H1 (cell line): ENCODE data around the gene LRBA. TPM values are rescaled to one million over a fixed set of nuclear protein-coding genes. Genes with fewer than 3 reads are reported as not detected.

Source experiments
- CTCF ChIA-PET: fragments of 300-600 bp; sonication (Branson Sonifier 250); formaldehyde crosslinking; loops from one replicate; lab custom pipeline; 2021; ENCODE audit not compliant: partially characterized antibody; lab: Charles Lee
- POLR2A ChIA-PET: fragments of 300-600 bp; sonication (Branson Sonifier 250); formaldehyde crosslinking; loops from one replicate; lab custom pipeline; 2021; ENCODE audit warnings: inconsistent platforms; ENCODE audit not compliant: partially characterized antibody; lab: Charles Lee
- DNase-seq, 2 experiments: peaks; one replicate each; pipeline versions ENCODE4 v3.0.0 to v3.0.0-alpha.2; 2010 to 2022; ENCODE audit warnings: low spot score in 2 of 2, low read depth in 1 of 2, mixed read lengths in 1 of 2
- FAIRE-seq: peaks from 2 replicates; lab custom pipeline; 2011; peaks lifted over from hg19 to GRCh38; lab: Jason Lieb, UNC
- H2AFZ ChIP-seq: 2 replicates; pipeline ENCODE4 v1.8.1; 2012; ENCODE audit warnings: low read length, inconsistent platforms
- H2AK5ac ChIP-seq: 2 replicates; pipeline ENCODE4 v1.6.1; 2013; ENCODE audit warnings: low read depth, low read length
- H2BK120ac ChIP-seq: replicated peaks from 2 replicates; pipeline ENCODE3; 2013; ENCODE audit warnings: low read depth, low read length, inconsistent platforms
- H2BK12ac ChIP-seq: 2 replicates; pipeline ENCODE4 v1.6.1; 2013; ENCODE audit warnings: low read depth, low read length
- H2BK15ac ChIP-seq: 2 replicates; pipeline ENCODE4 v1.6.1; 2013; ENCODE audit warnings: low read length
- H2BK20ac ChIP-seq: 2 replicates; pipeline ENCODE4 v1.6.1; 2013; ENCODE audit warnings: low read length
- H2BK5ac ChIP-seq: 2 replicates; pipeline ENCODE4 v1.6.1; 2013; ENCODE audit warnings: low read depth, low read length
- H3K14ac ChIP-seq: 2 replicates; pipeline ENCODE4 v1.6.1; 2013; ENCODE audit warnings: inconsistent platforms; ENCODE audit not compliant: insufficient read length
- H3K18ac ChIP-seq: 2 replicates; pipeline ENCODE4 v1.6.1; 2013; ENCODE audit warnings: low read length; ENCODE audit errors: extremely low read depth
- H3K23ac ChIP-seq: 2 replicates; pipeline ENCODE4 v1.6.1; 2013; ENCODE audit warnings: inconsistent platforms; ENCODE audit not compliant: insufficient read length
- H3K23me2 ChIP-seq: 2 replicates; pipeline ENCODE4 v1.6.1; 2013; ENCODE audit warnings: low read depth, low read length
- H3K27ac ChIP-seq: 2 replicates; pipeline ENCODE4 v1.6.1; 2011; ENCODE audit warnings: low read depth, low read length, inconsistent platforms
- H3K27me3 ChIP-seq, 4 experiments: replicated peaks in 1 of 4; 1 replicate in 1 of 4; 2 replicates in 3 of 4; pipeline versions ENCODE4 v1.6.1 to v1.8.1; 2011 to 2013; ENCODE audit warnings: low read length in 3 of 4, mild to moderate bottlenecking in 3 of 4, inconsistent platforms in 2 of 4, mixed read lengths in 2 of 4, moderate library complexity in 1 of 4; ENCODE audit not compliant: control insufficient read depth in 3 of 4, insufficient read depth in 3 of 4; ENCODE audit errors: extremely low read depth in 1 of 4
- H3K36me3 ChIP-seq, 4 experiments: 2 replicates each; pipeline versions ENCODE4 v1.6.1 to v1.8.1; 2011 to 2013; ENCODE audit warnings: mild to moderate bottlenecking in 4 of 4, low read length in 3 of 4, moderate library complexity in 2 of 4, control low read depth in 1 of 4, inconsistent platforms in 1 of 4; ENCODE audit not compliant: insufficient read depth in 4 of 4, control insufficient read depth in 2 of 4
- H3K4ac ChIP-seq: replicated peaks from 2 replicates; pipeline ENCODE3; 2013; ENCODE audit warnings: low read length, low read depth, mixed read lengths, inconsistent platforms; ENCODE audit not compliant: insufficient read length
- H3K4me1 ChIP-seq, 4 experiments: replicated peaks in 1 of 4; 1 replicate in 1 of 4; 2 replicates in 3 of 4; pipeline versions ENCODE4 v1.6.1 to v1.8.1; 2011 to 2013; ENCODE audit warnings: low read length in 3 of 4, inconsistent platforms in 2 of 4, mixed read lengths in 1 of 4; ENCODE audit not compliant: insufficient read depth in 4 of 4, control insufficient read depth in 3 of 4
- H3K4me2 ChIP-seq, 2 experiments: 2 replicates each; pipeline versions ENCODE4 v1.6.1 to v1.8.1; 2011 to 2013; ENCODE audit warnings: low read depth in 2 of 2, low read length in 2 of 2, control low read depth in 1 of 2, inconsistent platforms in 1 of 2, mild to moderate bottlenecking in 1 of 2; ENCODE audit not compliant: insufficient read depth in 1 of 2
- H3K4me3 ChIP-seq, 4 experiments: fragments of 200-600, 300-600 bp in 1 of 4; sonication (generic), shearing (Covaris generic), sonication (Bioruptor Twin) in 1 of 4; 2 replicates each; pipeline versions ENCODE4 v1.5.1 to v1.8.1; 2011 to 2016; ENCODE audit warnings: low read length in 4 of 4, low read depth in 3 of 4, control low read depth in 2 of 4, inconsistent platforms in 2 of 4, mild to moderate bottlenecking in 2 of 4, mixed read lengths in 1 of 4, moderate library complexity in 1 of 4; ENCODE audit not compliant: insufficient read depth in 2 of 4; ENCODE audit errors: extremely low read depth in 1 of 4
- H3K56ac ChIP-seq: replicated peaks from 2 replicates; pipeline ENCODE3; 2013; ENCODE audit warnings: low read depth, mild to moderate bottlenecking, mixed read lengths, low read length, inconsistent platforms; ENCODE audit not compliant: insufficient read length
- H3K79me1 ChIP-seq: 2 replicates; pipeline ENCODE4 v1.6.1; 2013; ENCODE audit warnings: low read depth, low read length, control low read depth
- H3K79me2 ChIP-seq, 2 experiments: 2 replicates each; pipeline versions ENCODE4 v1.6.1 to v1.8.1; 2012 to 2013; ENCODE audit warnings: low read length in 2 of 2, mild to moderate bottlenecking in 2 of 2, inconsistent platforms in 1 of 2; ENCODE audit not compliant: insufficient read depth in 2 of 2, control insufficient read depth in 1 of 2
- H3K9ac ChIP-seq, 4 experiments: replicated peaks in 1 of 4; 1 replicate in 1 of 4; 2 replicates in 3 of 4; pipeline versions ENCODE4 v1.6.1 to v1.8.1; 2011 to 2013; ENCODE audit warnings: low read depth in 3 of 4, low read length in 3 of 4, control low read depth in 2 of 4, mild to moderate bottlenecking in 2 of 4, moderate library complexity in 2 of 4, inconsistent platforms in 1 of 4; ENCODE audit errors: extremely low read depth in 1 of 4
- H3K9me3 ChIP-seq, 2 experiments: 2 replicates each; pipeline versions ENCODE4 v1.6.1 to v1.8.1; 2012 to 2013; ENCODE audit warnings: mild to moderate bottlenecking in 2 of 2, moderate library complexity in 2 of 2, control low read depth in 1 of 2, inconsistent platforms in 1 of 2, low read depth in 1 of 2, low read length in 1 of 2, mixed read lengths in 1 of 2; ENCODE audit not compliant: insufficient read depth in 2 of 2
- H4K20me1 ChIP-seq, 2 experiments: replicated peaks in 1 of 2; 2 replicates each; pipeline versions ENCODE3 to v1.8.1; 2011 to 2013; ENCODE audit warnings: inconsistent platforms in 2 of 2, low read length in 2 of 2, mild to moderate bottlenecking in 1 of 2; ENCODE audit not compliant: insufficient read depth in 2 of 2, control insufficient read depth in 1 of 2
- H4K5ac ChIP-seq: 2 replicates; pipeline ENCODE4 v1.6.1; 2013; ENCODE audit warnings: low read length, low read depth, mixed read lengths, inconsistent platforms; ENCODE audit not compliant: insufficient read length
- H4K8ac ChIP-seq: 2 replicates; pipeline ENCODE4 v1.8.0; 2013; ENCODE audit warnings: mild to moderate bottlenecking, moderate library complexity, low read length, inconsistent platforms; ENCODE audit not compliant: insufficient read depth; ENCODE audit errors: extremely low read depth
- H4K91ac ChIP-seq: replicated peaks from 2 replicates; pipeline ENCODE3; 2013; ENCODE audit warnings: low read length, mixed read lengths, inconsistent platforms; ENCODE audit not compliant: insufficient read length
- BRCA1 ChIP-seq: IDR thresholded peaks from 2 replicates; pipeline ENCODE4 v1.6.1; 2012; ENCODE audit warnings: low read depth, low read length, improper control_type of control experiment
- GTF2F1 ChIP-seq: IDR thresholded peaks from 2 replicates; pipeline ENCODE4 v1.6.1; 2012; ENCODE audit warnings: low read depth, low read length, improper control_type of control experiment, borderline replicate concordance
- HDAC6 ChIP-seq: IDR thresholded peaks from one replicate; pipeline ENCODE4 v1.7.1; 2012; ENCODE audit warnings: low read depth, mild to moderate bottlenecking, inconsistent platforms, low read length, moderate library complexity
- JUN ChIP-seq: IDR thresholded peaks from 2 replicates; pipeline ENCODE4 v1.6.1; 2011; ENCODE audit warnings: low read depth, mild to moderate bottlenecking, improper control_type of control experiment, low read length
- KDM4A ChIP-seq: IDR thresholded peaks from one replicate; pipeline ENCODE4 v1.7.1; 2012; ENCODE audit warnings: low read depth, mild to moderate bottlenecking, moderate library complexity, low read length, inconsistent platforms; ENCODE audit not compliant: severe bottlenecking
- RAD21 ChIP-seq, 2 experiments: IDR thresholded peaks in 1 of 2; conservative IDR thresholded peaks in 1 of 2; 2 replicates each; pipeline ENCODE4 v1.6.1; 2011; ENCODE audit warnings: low read depth in 2 of 2, low read length in 2 of 2, improper control_type of control experiment in 1 of 2, inconsistent platforms in 1 of 2, mild to moderate bottlenecking in 1 of 2, moderate library complexity in 1 of 2
- WGBS, 2 experiments: shearing (Covaris generic) in 1 of 2; methylation state at CpG; one replicate each; pipeline versions ENCODE4 v1.1.6 to v1.1.7; 2013 to 2015; ENCODE audit warnings: low lambda C conversion rate in 2 of 2, mixed read lengths in 2 of 2, inconsistent platforms in 1 of 2, low coverage in 1 of 2, missing lambda C conversion rate in 1 of 2; ENCODE audit not compliant: insufficient replicate concordance in 2 of 2, insufficient coverage in 1 of 2, insufficient read length in 1 of 2; ENCODE audit errors: extremely low coverage in 1 of 2, missing lambda C conversion rate in 1 of 2; 5-methylcytosine and 5-hydroxymethylcytosine counted together
- polyA plus RNA-seq, 7 experiments: library from polyadenylated mRNA; depleted of rRNA in 3 of 7; stranded (reverse) in 5 of 7; unstranded in 2 of 7; fragments of >200 nt in 5 of 7; fragments of 200-250 nt in 2 of 7; gene quantifications; 1 replicate in 5 of 7; 2 replicates in 1 of 7; 4 replicates in 1 of 7; pipeline versions ENCODE4 v1.2.1 to v1.2.3, GENCODE V29; 2011 to 2013; ENCODE audit warnings: missing spikeins in 2 of 7, mixed read lengths in 2 of 7
- total RNA-seq: library from RNA; stranded (reverse); fragmentation: NEBNext Ultra II Directional; extraction: Animal tissue kit (Norgen Biotek cat#: 25700); gene quantifications from 2 replicates; pipeline ENCODE4 v1.2.1, GENCODE V29; 2021

Gene LRBA
- total and polyA plus RNA-seq, 2 of the 8 experiments (the other 6 are each of a cell fraction or from before 2014, with no cell fraction given): 54.6 to 83.2 TPM

GRCh38 chr4:150723727-150724411 lies 291.2 kb downstream of the LRBA start:
- no peak for FAIRE-seq
- H3K9me3 ChIP-seq: no peaks in the 10 kb centered on the region
- no peak overlapping the region for H2BK20ac ChIP-seq
- H2AK5ac ChIP-seq: no peak overlapping the region
- H3K56ac ChIP-seq: no peak overlapping the region
- no peak overlapping the region for H3K23ac ChIP-seq
- no peak overlapping the region for H2BK5ac ChIP-seq
- no peak overlapping the region for H4K5ac ChIP-seq
- no peaks in the 10 kb centered on the region for H3K4me1 ChIP-seq
- H3K27ac ChIP-seq: no peak overlapping the region; the same call in 1 of the 2 replicates
- H2BK12ac ChIP-seq: no peak overlapping the region
- no peak overlapping the region for H2AFZ ChIP-seq
- H2BK15ac ChIP-seq: no peak overlapping the region
- CTCF ChIA-PET: interaction anchor here (0.8 to 3.7 kb wide), 15 partner anchors 9 to 169 kb away, joined by 3 to 16 read pairs (median 4); no protein-coding TSS in a partner anchor
- TF ChIP-seq GTF2F1 (no peak), BRCA1 (no peak), KDM4A (no peak), HDAC6 (no peak), RAD21 (IDR thresholded peaks at IDR 0.05 in 1 of 2, conservative IDR thresholded peaks at IDR 0.05 in 1 of 2; ENCODE audit: low read depth in 2 of 2, low read length in 2 of 2) (no peak), JUN (no peak)
- H3K23me2 ChIP-seq: no peaks in the 10 kb centered on the region; the same call in 1 of the 2 replicates
- no peak overlapping the region for H3K4ac ChIP-seq
- no peak overlapping the region for H3K4me2 ChIP-seq
- no peak overlapping the region for H3K4me3 ChIP-seq
- H3K14ac ChIP-seq: no peak overlapping the region
- H4K8ac ChIP-seq: no peak overlapping the region
- WGBS, 2 experiments: 93% methylated on average over 5 of the region's 5 CpGs; no CpG with 5 or more reads in 1 of the 2 experiments
- H4K91ac ChIP-seq: no peak overlapping the region
- no peaks in the 10 kb centered on the region for H3K79me2 ChIP-seq
- POLR2A ChIA-PET: no interaction called here
- DNase-seq: no peak
- H3K79me1 ChIP-seq: 0 out of 2 replicates have a peak, but pooled peaks cover 2% of the 10 kb centered on the region
- H2BK120ac ChIP-seq: no peak overlapping the region
- H3K9ac ChIP-seq: no peak overlapping the region
- H3K27me3 ChIP-seq: no peaks in the 10 kb centered on the region
- no peak overlapping the region; the same call in 1 of the 2 replicates for H3K18ac ChIP-seq
- H4K20me1 ChIP-seq: no peaks in the 10 kb centered on the region
- no peaks in the 10 kb centered on the region; a peak in 1 of 8 replicates for H3K36me3 ChIP-seq
